ENCODE measurements around the gene CBX5.

Gene CBX5

DNA sequence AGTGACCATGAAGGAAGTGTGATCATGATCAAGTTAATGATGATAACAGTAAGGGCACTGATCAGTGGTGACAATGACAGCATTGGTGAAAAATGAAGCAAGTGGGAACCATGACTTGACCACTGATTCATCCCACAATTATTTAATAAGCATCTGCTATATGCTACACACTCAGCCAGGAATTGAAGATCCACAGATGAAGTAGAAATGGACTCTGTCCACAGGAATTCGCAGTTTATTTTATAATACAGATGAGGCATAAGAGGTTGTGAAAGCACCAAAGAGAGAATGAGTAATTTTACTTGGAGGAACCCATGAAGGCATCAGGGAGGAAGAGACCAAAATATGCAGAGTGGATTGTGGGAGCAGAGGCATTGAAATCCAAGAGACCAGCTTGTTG is 57.3 kb downstream of the CBX5 start:
- DNase-seq = no peak

GRCh38 chr12:54221402-54221984 is 58.4 kb downstream of the CBX5 start:
- ATAC-seq = no peak

More for the DNA sequence above, 57.3 kb downstream of the CBX5 start:
- ATAC-seq = no peak

GRCh38 chr12:54220567-54220966 is 59.4 kb downstream of the CBX5 start:
- DNase-seq (no peak), ATAC-seq (no peak)

More at GRCh38 chr12:54221402-54221984, 58.4 kb downstream of the CBX5 start:
- no peak for DNase-seq

DNA sequence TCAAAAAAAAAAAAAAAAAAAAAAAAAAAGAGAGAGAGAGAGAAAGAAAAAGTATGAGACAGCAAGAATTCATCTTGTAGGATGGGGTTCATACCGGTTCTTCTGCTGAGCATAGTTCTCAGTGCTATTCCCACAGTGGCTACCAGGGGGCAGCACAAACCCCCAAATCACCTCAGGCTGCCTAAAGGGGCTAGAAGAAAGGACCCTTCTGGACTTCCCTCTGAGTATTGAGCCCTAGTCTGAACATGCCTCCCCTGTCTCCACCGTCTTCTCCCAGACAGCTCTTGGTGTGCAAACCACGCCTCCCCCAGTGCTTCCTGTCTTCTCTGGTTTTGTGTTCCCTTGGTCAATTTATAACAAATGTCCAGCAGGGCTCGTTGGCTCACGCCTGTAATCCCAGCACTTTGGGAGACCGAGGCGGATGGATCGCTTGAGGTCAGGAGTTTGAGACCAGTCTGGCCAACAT is 59.8 kb downstream of the CBX5 start:
- ATAC-seq = peak; percentile 41
- DNase-seq = peak; percentile 71

DNA sequence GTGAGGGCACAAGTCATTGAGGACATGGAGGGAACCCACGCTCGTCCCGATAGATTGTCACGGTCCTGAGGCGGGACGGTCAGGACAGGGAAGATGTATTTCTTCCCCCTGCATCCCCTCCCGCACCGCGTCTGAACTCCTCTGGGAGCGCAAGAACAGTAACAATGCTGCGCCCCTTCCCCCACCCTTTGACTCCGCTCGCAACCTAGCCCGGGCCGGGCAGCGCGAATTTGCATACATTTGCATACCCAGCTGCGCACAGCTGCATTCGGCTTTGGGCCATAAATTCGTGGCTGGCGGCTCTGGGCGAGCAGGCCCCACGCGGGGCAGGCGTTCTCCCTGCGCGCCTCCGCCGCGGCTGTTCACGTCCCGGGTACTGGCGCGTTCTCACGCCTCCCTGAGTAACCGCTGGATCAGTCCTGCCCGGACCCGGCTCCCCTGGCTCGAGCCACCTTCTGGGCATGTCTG is 62.1 kb downstream of the CBX5 start:
- no peak for ATAC-seq
- peak; percentile 26 for DNase-seq

GRCh38 chr12:54216797-54217661 is 62.9 kb downstream of the CBX5 start:
- ATAC-seq (peak; percentile 63), DNase-seq (peak; percentile 81)

DNA sequence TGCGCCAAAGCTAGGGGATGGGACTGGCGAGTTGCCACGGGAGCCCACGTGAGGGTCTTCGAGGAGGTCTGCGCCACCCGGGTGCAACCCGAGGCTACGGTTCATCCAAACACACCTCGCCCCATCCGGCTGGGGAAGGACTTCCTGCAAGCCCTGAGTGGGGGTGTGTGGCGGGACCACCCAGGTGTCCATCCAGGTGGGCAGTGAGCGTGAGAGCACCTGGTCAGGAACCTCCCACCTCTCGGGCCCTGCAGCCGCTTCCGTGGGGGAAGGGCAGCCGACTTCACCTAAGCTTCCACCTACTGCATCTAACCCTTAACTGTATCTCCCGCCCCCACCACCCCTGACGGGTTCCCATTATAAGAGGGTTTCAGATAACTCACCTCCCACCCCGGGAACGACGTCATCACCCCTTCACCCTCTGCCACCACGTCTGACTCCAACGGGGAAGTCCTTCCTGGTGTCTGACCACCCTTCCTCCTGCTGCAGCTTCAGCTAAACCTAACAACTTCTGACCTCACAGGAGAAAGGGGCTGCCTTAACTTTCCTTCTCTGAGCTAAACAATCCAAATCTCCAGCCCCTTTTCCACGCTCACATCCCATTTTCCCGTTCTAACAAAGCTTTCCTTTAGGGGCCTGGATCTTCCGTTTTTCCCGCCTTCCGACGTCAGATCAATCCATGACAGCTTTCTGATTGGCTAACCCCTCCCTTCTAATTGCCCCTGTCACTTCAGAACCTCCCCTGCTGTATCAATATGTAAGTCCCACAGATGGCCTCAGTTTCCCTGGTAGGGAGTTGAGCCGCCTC is 63.7 kb downstream of the CBX5 start:
- DNase-seq (peak; percentile 68), ATAC-seq (no peak)

- DNase-seq = peak; percentile 96
- ATAC-seq = peak; percentile 91
Measured at GRCh38 chr12:54214553-54215406, 65.1 kb downstream of the CBX5 start.

DNA sequence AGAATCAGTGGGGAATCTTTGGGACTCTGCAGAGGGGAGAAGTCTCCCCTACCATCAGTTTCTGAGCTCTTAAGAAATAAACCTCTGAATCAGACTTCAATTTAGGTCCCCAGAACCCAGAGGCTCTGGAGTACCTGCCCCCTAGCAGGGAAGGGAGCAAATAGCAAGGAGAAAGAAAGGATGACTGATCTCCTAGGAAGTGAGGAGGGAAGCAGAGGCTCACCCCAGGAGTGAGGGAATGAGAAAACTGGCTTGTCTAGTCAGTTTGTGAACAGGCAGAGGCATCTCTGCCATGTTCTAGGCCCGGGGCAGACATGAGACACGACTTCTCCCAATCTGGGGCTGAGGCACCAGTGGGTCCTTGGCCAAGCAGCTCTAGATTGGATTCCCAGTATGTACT is 66.8 kb downstream of the CBX5 start:
- DNase-seq = no peak
- no peak for ATAC-seq

GRCh38 chr12:54211920-54212319 is 68.0 kb downstream of the CBX5 start:
- DNase-seq = no peak
- ATAC-seq = no peak

DNA sequence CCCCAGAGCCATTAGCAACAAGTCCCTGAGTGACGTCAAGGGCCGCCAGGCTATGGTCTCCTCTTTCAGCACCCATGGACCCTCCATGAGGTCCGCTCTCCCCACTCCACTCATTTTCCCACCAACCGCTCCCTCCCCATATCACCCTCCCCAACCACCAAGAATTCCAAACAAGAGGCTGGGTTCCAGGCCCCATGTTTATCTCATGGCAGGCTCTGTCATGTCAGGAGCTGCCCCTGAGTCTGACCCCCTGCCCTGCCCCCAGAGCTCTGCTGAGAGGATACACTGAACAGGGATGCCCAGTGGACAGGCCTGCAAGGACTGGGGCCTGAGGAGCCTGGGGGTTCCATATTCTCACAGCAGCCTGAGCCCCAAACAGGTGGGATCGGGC is 69.5 kb downstream of the CBX5 start:
- ATAC-seq = no peak
- DNase-seq = no peak

- DNase-seq = no peak
- ATAC-seq = no peak
Measured at GRCh38 chr12:54208591-54208990, 71.3 kb downstream of the CBX5 start.

GRCh38 chr12:54207539-54208294 is 72.2 kb downstream of the CBX5 start:
- ATAC-seq = peak; percentile 77

DNA sequence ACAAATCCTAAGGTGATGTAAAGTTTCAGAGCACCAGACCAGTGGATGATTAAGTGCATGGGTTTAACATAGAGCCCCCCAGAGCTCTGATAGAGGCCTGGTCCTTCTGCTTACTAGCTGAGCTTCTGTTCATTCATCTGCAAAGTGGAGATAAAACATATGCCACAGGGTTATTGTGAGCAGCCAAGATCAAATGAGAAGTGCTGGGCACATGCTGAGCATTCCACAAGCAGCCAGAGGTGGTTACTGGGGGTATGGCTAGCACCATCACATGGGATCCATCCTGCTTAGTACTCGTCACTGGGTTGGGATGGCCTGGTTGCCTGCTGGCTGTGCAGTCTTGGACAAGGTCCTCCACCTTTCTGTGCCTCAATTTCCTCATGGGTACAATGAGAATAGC is 73.1 kb downstream of the CBX5 start:
- DNase-seq (no peak), ATAC-seq (no peak)

More at GRCh38 chr12:54207539-54208294, 72.2 kb downstream of the CBX5 start:
- peak; percentile 88 for DNase-seq

- DNase-seq (no peak), ATAC-seq (no peak)
Measured at GRCh38 chr12:54204316-54204715, 75.6 kb downstream of the CBX5 start.

GRCh38 chr12:54201001-54201794 is 78.7 kb downstream of the CBX5 start:
- ATAC-seq (peak; percentile 72), DNase-seq (peak; percentile 73)

DNA sequence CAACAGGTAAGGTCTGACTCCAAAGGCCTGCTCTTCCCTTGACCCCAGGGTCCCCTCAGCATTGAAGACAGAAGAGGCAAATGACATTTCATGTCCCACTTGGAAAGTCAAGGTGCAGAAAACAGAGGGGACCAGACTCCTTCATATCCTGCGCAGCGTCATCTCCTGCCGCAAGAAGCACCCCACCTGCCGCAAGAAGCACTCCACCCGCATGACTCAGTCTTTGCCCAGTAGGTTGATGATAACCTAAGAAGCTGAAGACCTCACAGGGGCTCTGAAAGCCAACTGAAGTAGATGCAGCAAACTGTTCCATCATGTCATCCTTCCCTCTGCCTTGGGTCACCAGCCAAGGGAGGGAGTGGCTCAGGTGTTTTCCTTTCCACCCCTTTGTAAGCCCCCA is 79.5 kb downstream of the CBX5 start:
- DNase-seq (no peak), ATAC-seq (no peak)

DNA sequence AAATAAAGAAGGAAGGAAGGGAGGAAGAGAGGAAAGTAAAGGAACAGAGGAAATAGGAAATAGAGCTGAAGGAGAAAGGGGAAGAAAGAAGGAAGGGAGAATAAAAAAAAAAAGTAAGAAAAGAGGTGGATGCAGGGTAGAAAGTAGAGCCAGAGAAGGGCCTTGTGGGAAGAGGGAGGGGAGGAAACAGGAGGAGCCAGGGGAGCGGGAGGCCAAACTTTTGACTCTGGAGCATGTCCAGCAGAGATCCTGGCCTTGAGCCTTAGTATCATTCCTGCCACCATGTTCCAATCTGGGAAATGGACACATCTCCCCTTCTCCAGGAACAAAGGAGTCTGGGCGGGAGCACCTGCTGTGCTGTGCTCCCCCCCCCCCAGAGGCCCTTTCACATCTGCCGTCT is 80.0 kb downstream of the CBX5 start:
- ATAC-seq (no peak), DNase-seq (no peak)

DNA sequence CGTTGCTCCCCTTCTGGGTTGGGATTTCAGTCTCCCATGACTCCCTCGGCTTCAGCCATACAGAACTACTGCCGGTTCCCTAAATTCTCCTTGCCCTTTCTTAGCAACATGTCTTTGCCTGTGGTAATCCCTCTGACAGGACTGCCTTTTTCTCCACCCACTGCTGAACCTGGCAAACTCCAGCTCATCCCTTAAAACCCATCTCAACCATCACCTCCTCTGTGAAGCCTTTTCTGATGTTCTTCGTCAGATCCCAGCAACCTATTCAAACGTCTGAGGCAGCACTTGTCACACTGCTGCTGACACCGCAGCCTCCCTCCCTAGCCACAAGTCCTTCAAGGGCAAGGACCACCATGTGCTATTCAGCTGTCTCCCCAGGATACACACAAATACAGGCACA is 80.9 kb downstream of the CBX5 start:
- DNase-seq (no peak), ATAC-seq (no peak)

DNA sequence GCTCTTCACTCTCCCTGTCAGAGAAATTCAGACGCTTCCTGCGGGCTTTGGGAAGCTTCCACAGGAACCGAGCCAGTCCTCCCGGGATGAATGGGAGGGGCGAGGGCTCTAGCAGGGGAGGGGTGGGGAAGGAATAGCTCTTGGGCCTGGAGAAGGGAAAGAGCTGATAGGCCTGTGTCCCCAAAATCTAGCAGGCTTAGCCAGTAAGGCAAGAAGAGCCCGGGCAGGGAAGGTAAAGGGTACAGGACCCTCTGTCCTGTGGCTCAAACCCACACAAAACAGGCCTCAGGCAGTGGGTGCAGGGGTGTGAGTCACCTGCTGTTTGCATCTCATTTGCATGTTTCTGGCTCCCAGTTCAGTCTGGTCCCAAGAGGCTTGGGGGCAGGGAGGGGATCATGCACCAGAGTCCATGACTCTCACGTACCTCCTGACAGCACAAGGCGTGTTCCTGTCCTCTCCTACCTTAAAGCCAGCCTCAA is 82.5 kb downstream of the CBX5 start:
- ATAC-seq (peak; percentile 19), DNase-seq (no peak)
